ENCODE data around the gene BTBD9. TPM values are rescaled to one million over a fixed set of nuclear protein-coding genes. Genes with fewer than 3 reads are reported as not detected.

The BTBD9 gene
- total RNA-seq, 1 donor, result 25.3 TPM

GRCh38 chr6:38346291-38347079, 293.2 kb downstream of the BTBD9 start:
- H3K79me2 ChIP-seq (ENCODE audit: insufficient read depth, low read length), result no peaks in the 10 kb centered on the region
- no peaks in the 10 kb centered on the region for H3K27me3 ChIP-seq (ENCODE audit: insufficient read depth, low read length)
- no peak overlapping the region for H3K4me2 ChIP-seq (ENCODE audit: insufficient read depth, low read length)
- H2AFZ ChIP-seq (ENCODE audit: low read length), result no peak overlapping the region
- H4K20me1 ChIP-seq (ENCODE audit: insufficient read depth, low read length), result no peaks in the 10 kb centered on the region
- H3K36me3 ChIP-seq (ENCODE audit: insufficient read depth, low read length), result no peaks in the 10 kb centered on the region
- DNase-seq (ENCODE audit: insufficient read length, low spot score, missing footprints), result peak; percentile 89
- H3K4me1 ChIP-seq (ENCODE audit: insufficient read depth, low read length), result peaks cover 32% of the 10 kb centered on the region
- H3K27ac ChIP-seq (ENCODE audit: low read depth, low read length), result peak overlapping the region; percentile 2
- TF ChIP-seq CTCF (IDR thresholded peaks at IDR 0.05; ENCODE audit: extremely low read depth, low read depth, low read length), result no peak
- H3K4me3 ChIP-seq (ENCODE audit: insufficient read depth, low read length), result no peak overlapping the region
- no peaks in the 10 kb centered on the region for H3K9me3 ChIP-seq (ENCODE audit: low read depth, low read length)

- H3K27ac ChIP-seq (ENCODE audit: low read depth, low read length), result no peak overlapping the region
- H3K4me2 ChIP-seq (ENCODE audit: insufficient read depth, low read length), result no peak overlapping the region
- no peak overlapping the region for H3K4me3 ChIP-seq (ENCODE audit: insufficient read depth, low read length)
- H3K36me3 ChIP-seq (ENCODE audit: insufficient read depth, low read length), result no peaks in the 10 kb centered on the region
- H3K9me3 ChIP-seq (ENCODE audit: low read depth, low read length), result no peaks in the 10 kb centered on the region
- no peak for TF ChIP-seq CTCF (IDR thresholded peaks at IDR 0.05; ENCODE audit: extremely low read depth, low read depth, low read length)
- DNase-seq (ENCODE audit: insufficient read length, low spot score, missing footprints), result no peak
- H3K27me3 ChIP-seq (ENCODE audit: insufficient read depth, low read length), result no peaks in the 10 kb centered on the region
- H3K4me1 ChIP-seq (ENCODE audit: insufficient read depth, low read length), result peaks cover 26% of the 10 kb centered on the region
- H4K20me1 ChIP-seq (ENCODE audit: insufficient read depth, low read length), result no peaks in the 10 kb centered on the region
- no peak overlapping the region for H2AFZ ChIP-seq (ENCODE audit: low read length)
- no peaks in the 10 kb centered on the region for H3K79me2 ChIP-seq (ENCODE audit: insufficient read depth, low read length)
These were observed 294.1 kb downstream of the BTBD9 start for GRCh38 chr6:38345586-38345985.

DNA sequence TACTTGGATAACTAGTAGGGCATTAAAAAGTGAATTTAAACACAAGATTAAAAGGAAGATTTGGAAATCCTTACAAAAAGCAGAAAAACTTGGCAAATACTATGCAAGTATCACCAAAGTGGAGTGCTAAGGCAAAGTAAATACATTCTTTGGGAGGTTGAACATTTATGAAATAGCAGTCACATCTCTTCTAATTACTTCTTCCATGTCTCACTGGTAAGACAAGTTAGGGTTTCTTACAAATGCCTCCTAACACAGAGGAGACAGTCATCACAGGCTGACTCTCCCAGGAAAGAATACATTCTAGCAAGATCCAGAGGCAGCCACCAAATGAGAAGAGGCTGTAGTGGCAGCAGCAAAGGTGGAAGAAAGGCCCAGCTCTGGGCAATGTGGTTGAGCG, 298.2 kb downstream of the BTBD9 start:
- H3K79me2 ChIP-seq (ENCODE audit: insufficient read depth, low read length), result no peaks in the 10 kb centered on the region
- no peak overlapping the region for H2AFZ ChIP-seq (ENCODE audit: low read length)
- no peaks in the 10 kb centered on the region for H3K36me3 ChIP-seq (ENCODE audit: insufficient read depth, low read length)
- no peak for DNase-seq (ENCODE audit: insufficient read length, low spot score, missing footprints)
- no peaks in the 10 kb centered on the region for H3K27me3 ChIP-seq (ENCODE audit: insufficient read depth, low read length)
- no peak overlapping the region for H3K4me2 ChIP-seq (ENCODE audit: insufficient read depth, low read length)
- H3K9me3 ChIP-seq (ENCODE audit: low read depth, low read length), result no peaks in the 10 kb centered on the region
- H3K27ac ChIP-seq (ENCODE audit: low read depth, low read length), result no peak overlapping the region
- H3K4me3 ChIP-seq (ENCODE audit: insufficient read depth, low read length), result no peak overlapping the region
- no peak for TF ChIP-seq CTCF (IDR thresholded peaks at IDR 0.05; ENCODE audit: extremely low read depth, low read depth, low read length)
- H4K20me1 ChIP-seq (ENCODE audit: insufficient read depth, low read length), result no peaks in the 10 kb centered on the region
- H3K4me1 ChIP-seq (ENCODE audit: insufficient read depth, low read length), result peaks cover 12% of the 10 kb centered on the region

DNA sequence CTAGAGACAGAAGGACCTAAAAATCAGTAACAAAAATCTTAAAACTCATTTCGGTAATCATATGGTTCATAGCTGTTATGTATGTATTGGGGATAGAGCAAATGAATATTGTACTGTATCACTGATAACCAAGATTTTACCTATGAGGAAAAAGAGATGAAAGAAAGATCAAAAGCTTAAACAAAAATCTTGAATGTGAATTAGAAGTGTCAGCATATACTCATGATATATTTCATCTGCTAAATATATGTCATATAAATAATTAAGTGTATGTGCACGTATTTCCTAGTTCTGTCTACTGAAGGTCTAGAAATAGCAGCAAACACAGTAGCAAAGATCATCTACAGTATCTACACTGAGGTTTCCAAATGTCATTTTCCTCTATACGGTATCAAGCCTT, 299.8 kb downstream of the BTBD9 start:
- Histone ChIP-seq H3K27me3 (ENCODE audit: insufficient read depth, low read length) (no peaks in the 10 kb centered on the region), H2AFZ (ENCODE audit: low read length) (no peak overlapping the region), H3K36me3 (ENCODE audit: insufficient read depth, low read length) (no peaks in the 10 kb centered on the region), H4K20me1 (ENCODE audit: insufficient read depth, low read length) (no peaks in the 10 kb centered on the region), H3K9me3 (ENCODE audit: low read depth, low read length) (no peaks in the 10 kb centered on the region), H3K27ac (ENCODE audit: low read depth, low read length) (no peak overlapping the region), H3K4me2 (ENCODE audit: insufficient read depth, low read length) (no peak overlapping the region), H3K79me2 (ENCODE audit: insufficient read depth, low read length) (no peaks in the 10 kb centered on the region), H3K4me1 (ENCODE audit: insufficient read depth, low read length) (peaks cover 8% of the 10 kb centered on the region), H3K4me3 (ENCODE audit: insufficient read depth, low read length) (no peak overlapping the region)
- DNase-seq (ENCODE audit: insufficient read length, low spot score, missing footprints), result no peak
- TF ChIP-seq CTCF (IDR thresholded peaks at IDR 0.05; ENCODE audit: extremely low read depth, low read depth, low read length), result no peak

Data from osteoblast (primary cell).